ENCODE results near the gene SSC5D.
"Not testable (repeated sequence)": the region's sequence is repeated elsewhere in the genome, so short reads cannot be mapped to it uniquely, and the experiment has no call there.

Gene SSC5D

DNA sequence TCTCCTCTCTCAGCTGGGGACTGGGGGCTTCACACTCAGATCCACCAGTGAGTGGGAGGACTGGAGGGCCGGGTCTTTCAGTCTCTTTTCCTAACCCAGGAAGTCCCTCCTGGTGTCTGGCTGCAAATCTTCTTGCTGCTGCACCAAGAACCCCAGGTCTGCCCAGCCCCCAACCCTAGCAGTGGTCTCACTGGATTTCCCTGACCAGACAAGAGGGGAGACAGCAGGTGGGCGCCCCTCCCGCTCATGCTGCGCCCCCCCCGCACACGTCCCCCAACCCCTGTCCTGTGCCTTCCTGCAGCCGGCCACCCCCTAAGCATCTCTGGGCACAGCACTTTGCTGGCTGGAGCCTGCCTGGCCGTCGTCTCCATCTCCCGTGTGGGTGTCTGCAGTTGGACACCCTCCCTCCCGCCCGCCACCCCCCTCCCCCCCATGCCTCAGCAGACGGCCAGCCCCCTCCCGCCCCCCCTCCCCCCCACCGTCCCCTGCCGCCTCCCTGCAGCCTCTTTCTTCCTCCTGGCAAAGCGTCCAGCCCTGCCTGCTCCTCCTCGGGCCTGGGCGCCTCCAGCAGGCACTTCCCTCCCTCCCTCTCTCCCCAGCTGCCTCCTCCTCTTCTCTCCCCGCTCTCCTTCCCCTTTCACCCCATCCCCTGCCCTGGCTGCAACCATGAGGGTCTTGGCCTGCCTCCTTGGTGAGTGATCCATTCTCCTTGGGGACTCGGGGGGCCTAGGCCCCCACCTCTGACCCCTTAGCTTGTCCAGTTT lies at the start of gene SSC5D:
TSS of gene SSC5D (plus strand) at position 513 of the 764 bp plus-strand sequence. CDS start at position 667, 154 bp downstream.
- no peak for DNase-seq

DNA sequence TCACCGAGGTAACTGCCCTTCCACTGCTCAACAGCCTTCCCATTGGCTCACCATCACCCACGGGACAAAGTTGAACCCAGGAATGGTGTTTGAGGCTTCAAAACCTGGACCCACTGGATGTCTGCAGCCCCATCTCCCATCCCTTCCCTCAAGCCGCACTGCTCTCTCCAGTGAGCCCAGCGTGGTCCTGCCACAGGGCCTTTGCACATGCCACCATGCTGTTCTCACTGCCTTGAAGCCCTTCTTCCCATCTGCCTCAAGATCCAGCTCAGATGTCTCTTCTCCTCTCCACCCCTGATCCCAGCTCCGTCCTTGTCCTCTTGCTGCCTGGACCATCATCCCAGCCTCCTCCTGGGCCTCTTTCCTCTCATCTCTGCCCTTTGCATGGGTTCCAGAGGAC lies 49.2 kb upstream of the SSC5D start:
- no peak for DNase-seq

- peak; percentile 15 for DNase-seq
Observed at GRCh38 chr19:55440411-55441105, 47.7 kb upstream of the SSC5D start.

DNA sequence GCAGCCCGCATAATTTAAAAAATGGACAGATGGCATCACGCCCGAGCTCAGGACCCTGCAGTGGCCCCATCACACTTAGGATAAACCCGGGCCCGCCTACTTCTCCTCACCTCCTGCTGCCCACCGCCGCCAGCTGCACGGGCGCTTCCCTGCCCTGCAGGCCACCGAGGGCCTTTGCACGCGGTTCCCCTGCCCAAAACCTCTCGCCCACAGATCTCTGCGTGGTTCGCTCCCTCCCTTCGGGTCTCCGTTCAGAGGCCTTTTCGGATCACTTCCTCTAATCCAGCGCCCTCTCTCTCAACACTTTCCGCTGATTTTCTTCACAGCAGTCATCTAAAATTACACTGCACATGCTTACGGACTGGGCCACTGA lies 46.9 kb upstream of the SSC5D start:
- DNase-seq, result no peak

- peak; percentile 44 for DNase-seq
Observed at GRCh38 chr19:55441692-55442321, 46.4 kb upstream of the SSC5D start.

DNA sequence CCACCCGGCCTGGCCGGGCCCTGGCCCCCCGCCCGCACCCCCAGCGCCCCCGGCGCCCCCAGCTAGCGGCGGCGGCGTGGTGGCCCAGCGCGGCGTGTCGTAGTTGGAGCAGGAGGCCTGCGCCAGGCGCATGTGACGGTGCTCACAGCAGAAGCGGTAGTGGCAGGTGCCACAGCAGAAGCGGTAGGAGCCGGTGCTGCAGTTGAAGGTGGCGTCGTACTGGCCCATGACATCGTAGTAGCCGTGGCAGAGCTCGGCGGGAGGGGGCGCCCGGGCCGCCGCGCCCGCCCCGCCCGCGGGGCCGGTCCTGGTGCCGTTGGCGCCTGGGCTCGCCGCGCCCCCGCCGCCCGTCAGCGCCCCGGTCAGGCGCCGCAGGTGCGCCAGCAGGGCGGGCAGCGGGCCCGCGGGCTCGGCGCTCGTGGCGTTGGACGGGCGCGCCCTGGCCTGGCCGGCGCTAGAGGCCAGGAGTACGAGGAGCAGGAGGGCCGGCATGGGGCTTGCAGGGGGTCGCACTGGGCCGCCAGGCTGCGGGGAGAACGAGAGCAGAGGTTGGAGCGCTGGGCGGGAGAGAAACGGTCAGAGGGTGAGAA lies 45.8 kb upstream of the SSC5D start:
- peak; percentile 15 for DNase-seq

GRCh38 chr19:55443045-55443823 lies 45.0 kb upstream of the SSC5D start, which contains the start of gene SHISA7:
Gene SHISA7, minus strand, starts transcription at chr19:55443300. Its CDS starts 437 bp downstream, at chr19:55442863.
- no peak for DNase-seq

DNA sequence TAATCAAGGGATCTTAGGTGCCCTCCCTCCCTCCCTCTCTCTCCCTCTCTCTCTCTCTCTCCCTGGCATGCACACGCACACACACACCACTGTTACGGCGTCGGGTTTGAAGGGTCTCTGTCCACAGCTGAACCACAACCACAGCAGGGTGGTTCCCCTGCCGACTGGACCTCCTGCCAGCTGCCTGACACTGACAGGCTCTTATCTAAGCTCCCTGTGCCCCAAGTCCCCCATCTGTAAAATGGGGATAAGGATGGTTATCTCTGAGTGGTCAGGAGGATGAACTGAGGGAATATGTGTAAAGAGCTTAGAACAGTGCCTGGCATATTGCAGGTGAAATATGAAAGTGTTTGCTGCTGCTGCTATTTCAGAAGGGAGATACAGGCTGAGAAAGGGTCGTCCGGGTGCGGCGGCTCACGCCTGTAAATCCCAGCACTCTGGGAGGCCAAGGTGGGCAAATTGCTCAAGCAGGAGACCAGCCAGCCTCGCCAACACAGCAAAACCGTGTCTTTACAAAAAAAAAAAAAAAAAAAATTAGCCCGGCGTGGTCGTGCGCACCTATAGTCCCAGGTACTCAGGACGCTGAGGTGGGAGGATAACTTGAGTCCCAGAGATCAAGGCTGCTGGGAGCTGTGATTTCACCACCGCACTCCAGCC lies 44.3 kb upstream of the SSC5D start:
- DNase-seq, result no peak

- DNase-seq, result no peak
Observed at GRCh38 chr19:55444646-55445045, 43.6 kb upstream of the SSC5D start.

GRCh38 chr19:55446060-55446459 lies 42.2 kb upstream of the SSC5D start:
- DNase-seq, result no peak

DNA sequence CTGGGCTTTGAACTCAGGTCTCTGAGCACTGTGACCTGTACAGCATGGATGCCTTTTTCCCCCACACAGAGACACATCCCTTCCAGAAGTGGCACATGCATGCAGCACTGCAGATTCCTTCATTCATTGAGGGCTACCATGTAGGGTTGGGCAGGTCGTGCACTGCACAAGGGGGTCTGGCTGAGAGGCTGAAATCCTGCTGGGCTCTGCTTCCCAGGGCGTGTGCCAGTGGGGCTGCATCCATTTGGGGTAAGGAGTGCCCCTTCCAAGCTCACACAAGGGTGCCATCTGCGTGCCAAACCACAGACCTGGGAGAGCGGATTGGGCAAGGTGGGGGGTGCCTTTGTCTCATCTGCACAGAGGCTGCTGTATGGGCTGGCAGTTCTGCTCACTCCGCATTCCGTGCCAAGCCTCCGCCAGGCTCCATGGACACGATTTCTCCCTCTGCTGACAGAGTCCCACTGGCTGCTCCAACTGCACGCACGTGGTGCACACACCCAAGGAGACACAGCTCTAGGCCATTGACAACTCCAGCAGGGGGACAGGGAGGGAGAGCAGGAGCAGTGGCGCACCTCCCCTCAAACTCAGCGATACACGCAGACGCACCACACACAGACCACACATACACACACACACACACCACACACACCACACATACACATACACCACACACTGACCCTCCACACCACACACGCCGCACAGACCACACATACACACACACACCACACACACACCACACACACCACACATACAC lies 40.6 kb upstream of the SSC5D start:
- peak; percentile 53 for DNase-seq

GRCh38 chr19:55448175-55448490 lies 40.1 kb upstream of the SSC5D start:
- DNase-seq, result not testable (repeated sequence)

DNA sequence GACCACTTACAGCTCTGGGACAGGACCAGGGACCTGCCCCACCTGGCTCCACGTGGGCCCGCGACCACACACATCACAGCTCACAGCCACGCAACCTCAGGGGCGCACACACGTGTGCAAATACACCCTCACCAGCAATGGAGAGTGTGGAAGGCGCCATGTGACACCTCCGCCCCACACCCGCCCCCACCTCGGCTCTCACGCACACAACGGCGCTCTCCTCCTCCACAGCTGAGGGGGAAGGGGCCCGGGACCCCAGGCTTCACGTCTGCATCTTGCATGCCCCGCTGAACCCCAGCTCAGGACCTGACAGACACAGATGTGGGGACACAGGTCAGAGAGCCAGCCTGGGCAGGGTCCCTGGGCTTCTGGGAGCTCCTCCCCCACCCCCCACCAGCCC lies 38.8 kb upstream of the SSC5D start:
- no peak for DNase-seq

DNA sequence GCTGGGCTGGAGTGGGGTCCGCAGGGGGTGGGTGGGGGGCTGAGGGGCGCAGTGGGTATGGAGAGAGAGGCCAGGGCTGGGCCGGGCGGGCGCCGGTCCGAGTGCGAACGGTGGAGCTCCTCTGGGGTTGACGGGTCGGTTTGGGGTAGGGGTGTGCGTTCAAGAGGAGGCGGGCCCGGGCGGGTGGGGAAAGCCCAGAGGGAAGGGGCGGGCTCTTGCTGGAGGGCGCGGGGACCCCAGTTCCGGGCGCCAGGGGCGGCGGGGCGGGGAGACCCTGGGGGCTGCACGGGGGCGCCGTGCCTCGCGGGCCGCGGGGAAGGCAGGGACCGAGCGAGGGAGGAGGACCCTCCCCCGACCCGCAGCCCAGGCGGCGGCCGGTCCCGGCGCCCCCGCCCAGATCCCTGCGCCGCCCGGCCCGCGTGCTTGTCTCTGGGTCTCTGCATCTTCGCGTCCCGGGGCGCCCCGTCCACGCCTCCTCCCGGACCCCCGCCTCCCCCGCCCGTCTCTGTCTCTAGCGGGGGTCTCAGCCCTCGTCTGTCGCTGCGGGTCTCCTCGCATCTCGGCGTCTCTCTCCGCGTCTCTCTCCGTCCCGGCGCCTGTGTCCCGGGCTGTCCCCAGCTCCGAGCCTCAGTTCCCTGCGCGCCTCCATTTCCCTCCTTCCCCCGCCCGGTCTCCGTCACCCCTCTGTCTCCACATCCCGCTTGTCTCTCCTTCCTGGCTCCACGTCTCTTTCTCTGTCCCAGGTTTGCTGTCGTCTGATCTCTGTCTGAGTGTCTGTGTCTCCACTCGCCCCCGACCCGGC lies 36.9 kb upstream of the SSC5D start:
- DNase-seq, result no peak

DNA sequence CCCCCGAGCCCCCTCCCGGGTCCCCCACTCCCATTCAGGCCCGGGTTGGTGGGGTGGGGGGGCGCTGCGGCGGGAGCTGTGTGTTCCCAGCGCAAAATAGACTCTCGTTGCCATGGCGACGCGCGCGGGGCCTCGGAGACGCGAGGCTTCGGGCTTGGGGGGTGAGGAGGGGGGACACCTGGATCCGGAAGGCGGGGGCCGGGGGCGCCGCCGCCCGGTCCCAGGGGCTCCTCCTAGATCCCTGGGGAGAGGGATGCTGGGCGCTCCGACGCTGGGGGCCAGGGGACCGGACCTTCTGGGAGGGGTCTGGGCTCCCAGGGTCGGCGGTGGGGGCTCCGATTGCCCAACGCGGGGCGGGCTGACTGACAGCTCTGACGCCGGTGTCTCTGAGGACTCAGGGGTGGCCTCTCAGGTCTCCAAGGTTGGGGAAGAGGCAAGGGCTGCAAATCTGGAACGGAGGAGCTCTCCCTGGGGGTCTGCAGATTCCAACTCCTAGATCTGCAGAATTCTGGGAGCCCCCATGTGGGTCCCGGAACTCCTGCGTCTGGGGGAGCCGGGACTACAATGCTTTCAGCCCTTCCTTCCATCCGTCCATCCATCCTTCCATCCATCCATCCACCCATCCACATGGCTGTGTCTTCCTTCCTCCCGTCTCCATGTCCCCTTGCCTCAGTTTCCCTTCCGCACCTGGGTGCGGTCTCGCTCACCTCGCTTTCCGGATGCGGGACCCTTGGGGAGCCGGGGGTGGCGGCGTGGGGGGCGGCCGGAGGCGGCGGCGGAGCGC lies 36.1 kb upstream of the SSC5D start:
- peak; percentile 59 for DNase-seq

- DNase-seq, result peak; percentile 85
Observed at GRCh38 chr19:55452749-55453346, 35.4 kb upstream of the SSC5D start.

DNA sequence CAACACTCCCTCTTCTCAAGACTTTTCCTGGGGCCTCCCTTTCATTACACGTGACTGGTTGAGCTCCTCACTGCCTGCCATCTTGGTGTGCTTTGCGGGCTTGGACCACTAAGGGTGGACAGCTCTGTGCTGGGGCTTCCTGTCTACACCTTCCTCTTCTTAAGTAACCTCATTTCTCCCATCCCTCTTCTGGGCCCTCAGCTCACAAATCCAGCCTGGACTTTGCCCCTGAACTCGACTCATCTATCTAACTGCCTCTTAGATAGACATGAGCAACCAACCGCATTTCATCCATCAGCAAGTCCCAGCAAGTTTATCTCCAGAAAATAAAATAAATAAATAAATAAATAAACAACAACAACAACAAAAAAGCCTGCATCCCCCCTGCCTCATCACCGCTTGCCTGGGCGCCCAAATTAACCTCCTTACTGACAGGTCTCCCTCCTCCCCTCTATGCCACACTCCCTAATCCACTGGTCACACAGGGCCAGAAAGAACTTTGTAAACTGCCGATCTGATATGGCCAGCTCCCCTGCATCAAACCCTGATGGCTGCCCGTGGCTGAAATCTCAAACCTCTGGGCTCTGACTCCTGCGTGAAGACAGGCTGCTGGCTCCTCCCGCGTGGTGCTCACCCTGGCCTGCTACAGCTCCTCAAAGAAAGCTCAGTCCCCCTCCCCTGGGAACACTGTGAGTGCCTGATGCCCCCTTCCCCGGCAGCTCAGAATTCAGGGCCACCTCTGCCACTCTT lies 34.5 kb upstream of the SSC5D start:
- DNase-seq, result no peak

DNA sequence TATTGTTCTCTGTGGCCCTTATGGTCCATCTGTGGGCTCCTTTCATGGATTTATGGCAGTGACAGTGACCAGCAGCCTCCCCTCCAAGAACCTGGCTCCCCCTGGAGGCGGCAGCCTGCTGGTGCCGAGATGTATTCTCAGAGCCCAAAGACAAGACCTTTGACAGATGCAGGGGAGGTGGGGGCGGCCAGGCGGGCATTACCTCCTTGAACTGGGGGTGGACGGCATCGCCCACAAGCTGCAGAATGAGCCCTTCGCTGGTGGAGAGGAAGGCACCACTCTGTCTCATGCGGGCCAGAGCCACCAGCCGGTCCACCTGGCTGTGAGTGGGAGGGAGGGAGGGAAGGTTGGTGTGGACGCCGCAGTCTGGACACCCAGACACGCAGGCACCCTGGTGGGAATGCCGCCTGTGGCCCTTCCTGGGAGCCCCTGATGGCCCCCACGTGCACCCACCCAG lies 33.4 kb upstream of the SSC5D start:
- peak; percentile 22 for DNase-seq

All from NCI-H1436 (cell line).